Neural cell (in vitro differentiated cells): ENCODE measurements around the gene QRFPR.

Source experiments
- CTCF ChIP-seq: fragments of 450-650 bp; IDR thresholded peaks from 2 replicates; pipeline ENCODE4 v1.5.1; 2014; ENCODE audit warnings: antibody characterized with exemption, mild to moderate bottlenecking, moderate library complexity; ENCODE audit not compliant: poor library complexity, severe bottlenecking
- EZH2 ChIP-seq: fragments of 200-600, 300-800 bp; shearing (Covaris generic), sonication (generic); IDR thresholded peaks from 2 replicates; pipeline ENCODE4 v1.6.1; 2014; ENCODE audit warnings: antibody characterized with exemption, low read length, borderline replicate concordance, mild to moderate bottlenecking; ENCODE audit not compliant: insufficient read depth, poor library complexity, severe bottlenecking
- POLR2AphosphoS5 ChIP-seq: IDR thresholded peaks from 2 replicates; pipeline ENCODE4 v1.6.1; 2012
- RAD21 ChIP-seq: fragments of 450-650 bp; conservative IDR thresholded peaks from 2 replicates; pipeline ENCODE4 v1.6.1; 2014; ENCODE audit warnings: antibody characterized with exemption, mild to moderate bottlenecking, moderate library complexity
- REST ChIP-seq: IDR thresholded peaks from 2 replicates; pipeline ENCODE4 v1.6.1; 2012; ENCODE audit warnings: borderline replicate concordance

GRCh38 chr4:121380776-121381462 lies at the start of gene QRFPR:
- TF ChIP-seq CTCF (no peak), POLR2AphosphoS5 (no peak), EZH2 (no peak), REST (no peak), RAD21 (no peak)
